Mucosa of descending colon (tissue), 3 donors: ENCODE measurements around the gene WDR3. TPM values are rescaled to one million over a fixed set of nuclear protein-coding genes. Genes with fewer than 3 reads are reported as not detected.

ENCODE experiments used
- ATAC-seq: fragments of 200-7000 bp; cut with Tn5 transposase; one replicate; pipeline ENCODE4 v1.9.1; 2020; ENCODE audit warnings: mild to moderate bottlenecking, moderate library complexity
- DNase-seq, 3 donors: peaks; one replicate each; pipeline ENCODE4 v3.0.0-alpha.2; 2020
- H3K36me3 ChIP-seq: fragments of 200-600 bp; one replicate; pipeline ENCODE4 v1.8.0; 2021; ENCODE audit warnings: low read depth, mild to moderate bottlenecking
- H3K4me1 ChIP-seq: fragments of 200-600 bp; one replicate; pipeline ENCODE4 v1.8.0; 2021; ENCODE audit warnings: low read depth, mild to moderate bottlenecking
- H3K4me3 ChIP-seq: fragments of 200-600 bp; one replicate; pipeline ENCODE4 v1.8.0; 2021; ENCODE audit warnings: mild to moderate bottlenecking
- H3K9me3 ChIP-seq: fragments of 200-600 bp; one replicate; pipeline ENCODE4 v1.8.0; 2021; ENCODE audit warnings: mild to moderate bottlenecking
- CTCF ChIP-seq: fragments of 200-600 bp; IDR thresholded peaks from one replicate; pipeline ENCODE4 v1.8.0; 2022; ENCODE audit warnings: antibody characterized with exemption, mild to moderate bottlenecking
- intact Hi-C, 2 donors: fragments of 100-400 bp; cut with DNase I in 1 of 2; cut with micrococcal nuclease in 1 of 2; formaldehyde crosslinking; loops; one replicate each; pipeline versions ENCODE4 v1.11.0 to v1.11.1; 2022; cut with DNase I, micrococcal nuclease
- total RNA-seq, 3 donors: library from RNA; stranded (reverse); fragmentation: NEBNext Ultra II Directional in 2 of 3; extraction: Animal tissue kit (Norgen Biotek cat#: 25700) in 2 of 3; gene quantifications; one replicate each; pipeline versions ENCODE4 v1.2.1 to v1.2.4, GENCODE V29; 2021 to 2023
- donor health status: DM: no; HTN: no; CAD: no; lungs with moderate emphysema.
- donor health status: DM: no; HTN: no; CAD: no.
- donor health status: DM: no; HTN: yes; CAD: no.

The WDR3 gene
- total RNA-seq, 3 donors from 2014 or later = 12.5 to 13.3 (median 13.0) TPM

- H3K36me3 ChIP-seq = no peaks in the 10 kb centered on the region
- H3K9me3 ChIP-seq = no peaks in the 10 kb centered on the region
- H3K4me1 ChIP-seq = no peaks in the 10 kb centered on the region
- ATAC-seq (no peak), DNase-seq (no peak)
- intact Hi-C loops = no loop called here
- TF ChIP-seq CTCF = no peak
- H3K4me3 ChIP-seq = no peak overlapping the region
Measured at GRCh38 chr1:118004312-118004711, 74.8 kb downstream of the WDR3 start.

GRCh38 chr1:118007391-118007790, 77.9 kb downstream of the WDR3 start:
- no peak for DNase-seq
- no peak for TF ChIP-seq CTCF
- ATAC-seq = no peak
- intact Hi-C loops = no loop called here
- Histone ChIP-seq H3K9me3 (no peaks in the 10 kb centered on the region), H3K4me3 (no peak overlapping the region), H3K36me3 (no peaks in the 10 kb centered on the region), H3K4me1 (no peaks in the 10 kb centered on the region)

DNA sequence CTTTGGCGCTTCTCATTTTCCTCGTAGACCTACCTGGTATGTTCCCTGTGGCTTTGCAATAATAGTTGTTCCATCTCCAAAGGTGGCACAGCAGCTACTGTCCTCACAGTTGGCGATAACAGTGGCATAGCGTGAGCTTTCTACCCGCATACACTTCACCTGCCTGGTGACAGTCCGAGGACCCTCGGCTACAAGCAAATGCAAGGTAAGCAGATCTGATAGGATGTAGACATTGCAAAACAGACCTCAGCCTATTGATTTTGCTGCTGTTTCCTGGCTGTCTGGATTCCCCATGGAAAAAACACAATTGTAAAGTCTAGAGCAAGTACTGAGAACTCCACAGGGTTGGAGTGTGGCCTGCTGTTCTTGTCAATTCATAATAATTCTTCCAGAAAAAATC, 78.5 kb downstream of the WDR3 start:
- no peak for ATAC-seq
- no peaks in the 10 kb centered on the region for H3K36me3 ChIP-seq
- no peaks in the 10 kb centered on the region for H3K4me1 ChIP-seq
- no peak overlapping the region for H3K4me3 ChIP-seq
- no peaks in the 10 kb centered on the region for H3K9me3 ChIP-seq
- no peak for DNase-seq
- no peak for TF ChIP-seq CTCF
- intact Hi-C loops = no loop called here

- Histone ChIP-seq H3K4me3 (no peak overlapping the region), H3K9me3 (no peaks in the 10 kb centered on the region), H3K36me3 (no peaks in the 10 kb centered on the region), H3K4me1 (no peaks in the 10 kb centered on the region)
- DNase-seq = no peak
- no peak for TF ChIP-seq CTCF
- intact Hi-C loops = no loop called here
- no peak for ATAC-seq
Measured at GRCh38 chr1:118012515-118013124, 83.1 kb downstream of the WDR3 start.

DNA sequence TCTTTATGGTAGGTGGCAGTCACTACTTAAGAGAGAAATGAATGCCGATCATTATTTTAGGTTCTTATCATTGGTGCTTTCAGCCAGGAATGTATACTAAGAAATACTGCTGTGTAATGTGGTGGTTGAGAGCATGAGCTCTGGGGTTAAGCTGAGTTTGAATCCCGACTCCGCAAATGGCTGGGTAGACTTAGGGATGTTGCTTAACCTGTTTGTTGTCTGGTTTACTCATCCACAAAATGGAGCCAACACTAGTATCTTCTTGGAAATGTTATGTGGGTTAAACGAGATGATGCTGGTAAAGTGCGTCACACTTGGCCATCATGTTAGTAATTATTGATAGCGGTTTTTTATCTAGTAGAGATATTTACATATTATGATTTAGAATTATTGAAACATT, 83.8 kb downstream of the WDR3 start:
- no peak overlapping the region for H3K4me3 ChIP-seq
- no peaks in the 10 kb centered on the region for H3K4me1 ChIP-seq
- intact Hi-C loops = no loop called here
- no peak for TF ChIP-seq CTCF
- DNase-seq = no peak
- no peaks in the 10 kb centered on the region for H3K36me3 ChIP-seq
- no peak for ATAC-seq
- H3K9me3 ChIP-seq = no peaks in the 10 kb centered on the region

DNA sequence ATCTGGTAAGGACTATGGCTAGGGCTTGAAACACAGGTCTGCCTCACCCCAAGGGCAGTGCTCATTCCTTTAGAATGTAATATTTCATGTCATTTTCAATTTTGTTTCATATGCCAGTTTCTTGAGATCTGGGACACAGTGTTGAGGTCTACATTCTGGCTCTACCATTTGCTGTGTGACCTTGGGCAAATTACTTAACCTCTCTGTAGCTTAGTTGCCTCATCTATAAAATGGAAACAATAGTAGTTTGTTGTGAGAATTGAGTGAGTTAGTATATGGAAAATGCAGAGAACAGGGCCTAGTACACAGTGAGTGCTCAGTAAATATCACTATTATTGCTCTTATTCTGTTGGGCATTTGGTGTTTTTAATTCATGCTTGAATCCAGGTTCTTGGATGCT, 84.4 kb downstream of the WDR3 start:
- no peak for TF ChIP-seq CTCF
- ATAC-seq = no peak
- DNase-seq = no peak
- intact Hi-C loops = no loop called here
- H3K4me3 ChIP-seq = no peak overlapping the region
- H3K4me1 ChIP-seq = no peaks in the 10 kb centered on the region
- H3K36me3 ChIP-seq = no peaks in the 10 kb centered on the region
- no peaks in the 10 kb centered on the region for H3K9me3 ChIP-seq
